WTC11 (cell line): ENCODE results near the gene MAP3K5. TPM values are rescaled to one million over a fixed set of nuclear protein-coding genes. Genes with fewer than 3 reads are reported as not detected.

Source experiments
- ATAC-seq: fragments of 200-7000 bp; cut with Tn5 transposase; 2 replicates; pipeline ENCODE4 v1.10.0; 2021; ENCODE audit warnings: mild to moderate bottlenecking, moderate library complexity
- CTCF ChIA-PET: fragments of 300-600 bp; sonication (Branson Sonifier 250); formaldehyde crosslinking; loops from one replicate; lab custom pipeline; 2021; ENCODE audit warnings: antibody characterized with exemption; lab: Charles Lee
- POLR2A ChIA-PET: fragments of 350-600 bp; sonication (Branson Sonifier 250); formaldehyde crosslinking; loops from one replicate; lab custom pipeline; 2021; ENCODE audit warnings: antibody characterized with exemption; lab: Charles Lee
- DNase-seq: peaks from one replicate; pipeline ENCODE4 v3.0.0; 2021; ENCODE audit warnings: low spot score
- H3K27ac Mint-ChIP-seq: 2 replicates; pipeline ENCODE4 v1.8.0; 2021; ENCODE audit warnings: mixed read lengths
- H3K27me3 Mint-ChIP-seq: 2 replicates; pipeline ENCODE4 v1.8.0; 2021; ENCODE audit warnings: low read depth, mild to moderate bottlenecking, moderate library complexity, mixed read lengths
- H3K36me3 Mint-ChIP-seq: 2 replicates; pipeline ENCODE4 v1.8.0; 2021; ENCODE audit warnings: mixed read lengths
- H3K4me1 Mint-ChIP-seq: 2 replicates; pipeline ENCODE4 v1.8.0; 2022; ENCODE audit warnings: mixed read lengths
- H3K4me3 Mint-ChIP-seq: 2 replicates; pipeline ENCODE4 v1.8.0; 2021; ENCODE audit warnings: mild to moderate bottlenecking, moderate library complexity, mixed read lengths
- H3K9me3 Mint-ChIP-seq: 2 replicates; pipeline ENCODE4 v1.8.0; 2021; ENCODE audit warnings: mixed read lengths
- ARID4B ChIP-seq: sonication (generic); formaldehyde crosslinking; IDR thresholded peaks from 2 replicates; pipeline ENCODE4 v1.8.0; 2023; ENCODE audit warnings: missing genetic modification reagents, mild to moderate bottlenecking, borderline replicate concordance
- E2F5 ChIP-seq: sonication (generic); formaldehyde crosslinking; IDR thresholded peaks from 2 replicates; pipeline ENCODE4 v1.8.1; 2022; ENCODE audit warnings: mild to moderate bottlenecking, moderate library complexity, missing genetic modification reagents
- ELF4 ChIP-seq: sonication (generic); formaldehyde crosslinking; IDR thresholded peaks from 2 replicates; pipeline ENCODE4 v1.8.1; 2022; ENCODE audit warnings: low read depth, mild to moderate bottlenecking, moderate library complexity, missing genetic modification reagents
- ESRRA ChIP-seq: sonication (generic); formaldehyde crosslinking; IDR thresholded peaks from 2 replicates; pipeline ENCODE4 v1.8.1; 2022; ENCODE audit warnings: mild to moderate bottlenecking, missing genetic modification reagents, borderline replicate concordance
- FOXJ3 ChIP-seq: sonication (generic); formaldehyde crosslinking; IDR thresholded peaks from 2 replicates; pipeline ENCODE4 v1.9.0; 2021; ENCODE audit warnings: missing genetic modification reagents, mild to moderate bottlenecking, borderline replicate concordance
- HMGA2 ChIP-seq: fragments of 250-450 bp; sonication (Bioruptor Pico); IDR thresholded peaks from 2 replicates; pipeline ENCODE4 v1.4.0; 2021; ENCODE audit warnings: mild to moderate bottlenecking, moderate library complexity
- HMGXB4 ChIP-seq: sonication (generic); formaldehyde crosslinking; IDR thresholded peaks from 2 replicates; pipeline ENCODE4 v1.8.1; 2023; ENCODE audit warnings: mild to moderate bottlenecking, moderate library complexity, missing genetic modification reagents
- IRF2 ChIP-seq: sonication (generic); formaldehyde crosslinking; IDR thresholded peaks from 2 replicates; pipeline ENCODE4 v1.8.0; 2022; ENCODE audit warnings: low read depth, missing genetic modification reagents, borderline replicate concordance
- JUN ChIP-seq: sonication (generic); formaldehyde crosslinking; IDR thresholded peaks from 2 replicates; pipeline ENCODE4 v1.8.0; 2023; ENCODE audit warnings: mild to moderate bottlenecking, missing genetic modification reagents
- MAX ChIP-seq: sonication (generic); formaldehyde crosslinking; IDR thresholded peaks from 2 replicates; pipeline ENCODE4 v1.8.0; 2022; ENCODE audit warnings: mild to moderate bottlenecking, missing genetic modification reagents
- NR2C2 ChIP-seq: sonication (generic); formaldehyde crosslinking; IDR thresholded peaks from 2 replicates; pipeline ENCODE4 v1.8.0; 2022; ENCODE audit warnings: mild to moderate bottlenecking, missing genetic modification reagents
- OVOL2 ChIP-seq: fragments of 250-450 bp; sonication (Bioruptor Pico); IDR thresholded peaks from 2 replicates; pipeline ENCODE4 v1.9.0; 2021; ENCODE audit warnings: mild to moderate bottlenecking, borderline replicate concordance
- SP1 ChIP-seq: sonication (generic); formaldehyde crosslinking; conservative IDR thresholded peaks from 2 replicates; pipeline ENCODE4 v1.8.1; 2022; ENCODE audit warnings: missing genetic modification reagents
- TCF7 ChIP-seq: sonication (generic); formaldehyde crosslinking; IDR thresholded peaks from 2 replicates; pipeline ENCODE4 v1.8.0; 2022; ENCODE audit warnings: mild to moderate bottlenecking, low read depth, missing genetic modification reagents, moderate library complexity
- TP53 ChIP-seq: sonication (generic); formaldehyde crosslinking; IDR thresholded peaks from 2 replicates; pipeline ENCODE4 v1.8.1; 2023; ENCODE audit warnings: mild to moderate bottlenecking, missing genetic modification reagents
- ZNF263 ChIP-seq: sonication (generic); formaldehyde crosslinking; IDR thresholded peaks from 2 replicates; pipeline ENCODE4 v1.8.1; 2022; ENCODE audit warnings: low read depth, mild to moderate bottlenecking, moderate library complexity, missing genetic modification reagents
- ZNF317 ChIP-seq: sonication (generic); formaldehyde crosslinking; IDR thresholded peaks from 2 replicates; pipeline ENCODE4 v1.8.1; 2023; ENCODE audit warnings: low read depth, mild to moderate bottlenecking, moderate library complexity, missing genetic modification reagents, borderline replicate concordance
- total RNA-seq: library from RNA; stranded (reverse); gene quantifications from 3 replicates; pipeline ENCODE4 v1.2.3, GENCODE V29; 2021
- TF ChIP-seq, protein P1 (sequence below): sonication (generic); formaldehyde crosslinking; IDR thresholded peaks from 2 replicates; pipeline ENCODE4 v1.8.1; 2023; ENCODE audit warnings: mild to moderate bottlenecking, missing genetic modification reagents
- TF ChIP-seq, protein P2 (sequence below): fragments of 250-450 bp; sonication (Bioruptor Pico); IDR thresholded peaks from 2 replicates; pipeline ENCODE4 v2.1.2; 2022; ENCODE audit warnings: mild to moderate bottlenecking, moderate library complexity

MAP3K5 gene
- total RNA-seq, 1 experiment from 2014 or later, result 1.6 TPM

DNA sequence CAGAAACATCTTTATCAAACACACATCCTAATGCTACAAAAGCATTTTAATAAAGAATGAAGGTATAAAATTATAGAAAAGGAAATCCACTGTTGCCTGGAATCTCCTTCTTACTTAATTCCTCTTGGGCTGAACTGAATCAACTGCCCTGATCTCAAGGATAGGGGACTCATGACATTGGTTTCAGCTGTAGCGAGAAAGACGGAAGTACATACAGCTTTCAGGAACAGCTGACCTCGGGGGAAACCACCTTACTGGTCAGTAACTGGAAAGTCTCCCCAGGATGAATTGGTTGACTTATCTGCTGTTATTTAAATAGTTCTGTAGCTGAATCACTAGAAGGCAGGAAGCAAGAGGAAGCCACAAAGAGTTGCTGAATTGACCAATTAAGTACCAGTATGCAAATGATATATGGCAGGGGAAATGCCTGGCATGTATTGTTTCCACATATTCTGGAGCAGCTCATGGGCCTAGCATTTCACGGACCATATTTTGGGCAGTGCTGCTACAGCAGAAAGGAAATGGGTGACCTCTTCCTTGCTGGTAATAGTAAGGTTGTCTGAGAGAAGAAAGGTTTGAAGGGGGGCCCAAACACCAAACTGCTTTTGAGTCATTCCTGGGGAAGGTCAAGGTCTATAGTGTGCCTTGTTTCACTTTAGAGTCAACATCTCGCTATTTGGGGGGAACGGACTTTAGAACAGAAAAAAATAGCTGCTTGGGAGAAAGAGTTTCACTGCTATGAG is 198.4 kb downstream of the MAP3K5 start:
- CTCF ChIA-PET, result interaction anchor here (0.8 to 1.8 kb wide), 5 partner anchors 15 to 198 kb away, joined by 3 to 6 read pairs (median 3); partner anchors contain the start of genes MAP3K5 and MAP7
- peak; percentile 74 for ATAC-seq
- TF ChIP-seq TCF7 (no peak), ELF4 (CRISPR knock-in tag) (no peak), TP53 (no peak), E2F5 (CRISPR knock-in tag) (no peak), HMGA2 (no peak), IRF2 (CRISPR knock-in tag) (no peak)
- TF ChIP-seq, protein P1, sequence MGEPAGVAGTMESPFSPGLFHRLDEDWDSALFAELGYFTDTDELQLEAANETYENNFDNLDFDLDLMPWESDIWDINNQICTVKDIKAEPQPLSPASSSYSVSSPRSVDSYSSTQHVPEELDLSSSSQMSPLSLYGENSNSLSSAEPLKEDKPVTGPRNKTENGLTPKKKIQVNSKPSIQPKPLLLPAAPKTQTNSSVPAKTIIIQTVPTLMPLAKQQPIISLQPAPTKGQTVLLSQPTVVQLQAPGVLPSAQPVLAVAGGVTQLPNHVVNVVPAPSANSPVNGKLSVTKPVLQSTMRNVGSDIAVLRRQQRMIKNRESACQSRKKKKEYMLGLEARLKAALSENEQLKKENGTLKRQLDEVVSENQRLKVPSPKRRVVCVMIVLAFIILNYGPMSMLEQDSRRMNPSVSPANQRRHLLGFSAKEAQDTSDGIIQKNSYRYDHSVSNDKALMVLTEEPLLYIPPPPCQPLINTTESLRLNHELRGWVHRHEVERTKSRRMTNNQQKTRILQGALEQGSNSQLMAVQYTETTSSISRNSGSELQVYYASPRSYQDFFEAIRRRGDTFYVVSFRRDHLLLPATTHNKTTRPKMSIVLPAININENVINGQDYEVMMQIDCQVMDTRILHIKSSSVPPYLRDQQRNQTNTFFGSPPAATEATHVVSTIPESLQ (CRISPR knock-in tag), result no peak
- TF ChIP-seq, all 79 proteins: peak for 0
- peaks cover 15% of the 10 kb centered on the region for H3K9me3 Mint-ChIP-seq
- H3K4me1 Mint-ChIP-seq, result peaks cover 53% of the 10 kb centered on the region
- peak overlapping the region; percentile 54 for H3K27ac Mint-ChIP-seq
- DNase-seq, result no peak
- H3K36me3 Mint-ChIP-seq, result peaks cover 22% of the 10 kb centered on the region
- POLR2A ChIA-PET, result no interaction called here
- peaks cover 4% of the 10 kb centered on the region; the same call in 1 of the 2 replicates for H3K27me3 Mint-ChIP-seq
- no peak overlapping the region for H3K4me3 Mint-ChIP-seq

GRCh38 chr6:136592930-136593673 is 199.2 kb downstream of the MAP3K5 start:
- no peak overlapping the region for H3K27ac Mint-ChIP-seq
- peaks cover 4% of the 10 kb centered on the region; the same call in 1 of the 2 replicates for H3K27me3 Mint-ChIP-seq
- peaks cover 22% of the 10 kb centered on the region for H3K36me3 Mint-ChIP-seq
- H3K4me3 Mint-ChIP-seq, result no peak overlapping the region
- POLR2A ChIA-PET, result no interaction called here
- ATAC-seq (no peak), DNase-seq (no peak)
- H3K9me3 Mint-ChIP-seq, result peaks cover 15% of the 10 kb centered on the region
- CTCF ChIA-PET, result interaction anchor here (0.8 to 1.8 kb wide), 4 partner anchors 15 to 199 kb away, joined by 3 to 6 read pairs (median 4); partner anchors contain the start of genes MAP3K5 and MAP7
- H3K4me1 Mint-ChIP-seq, result peaks cover 59% of the 10 kb centered on the region
- TF ChIP-seq ZNF317 (CRISPR knock-in tag) (no peak), JUN (CRISPR knock-in tag) (no peak), SP1 (CRISPR knock-in tag) (no peak), ESRRA (no peak), MAX (CRISPR knock-in tag) (no peak), ARID4B (CRISPR knock-in tag) (no peak), NR2C2 (CRISPR knock-in tag) (no peak), HMGXB4 (CRISPR knock-in tag) (no peak), OVOL2 (CRISPR knock-in tag) (no peak), ZNF263 (CRISPR knock-in tag) (no peak), FOXJ3 (CRISPR knock-in tag) (no peak)
- TF ChIP-seq, protein P2, sequence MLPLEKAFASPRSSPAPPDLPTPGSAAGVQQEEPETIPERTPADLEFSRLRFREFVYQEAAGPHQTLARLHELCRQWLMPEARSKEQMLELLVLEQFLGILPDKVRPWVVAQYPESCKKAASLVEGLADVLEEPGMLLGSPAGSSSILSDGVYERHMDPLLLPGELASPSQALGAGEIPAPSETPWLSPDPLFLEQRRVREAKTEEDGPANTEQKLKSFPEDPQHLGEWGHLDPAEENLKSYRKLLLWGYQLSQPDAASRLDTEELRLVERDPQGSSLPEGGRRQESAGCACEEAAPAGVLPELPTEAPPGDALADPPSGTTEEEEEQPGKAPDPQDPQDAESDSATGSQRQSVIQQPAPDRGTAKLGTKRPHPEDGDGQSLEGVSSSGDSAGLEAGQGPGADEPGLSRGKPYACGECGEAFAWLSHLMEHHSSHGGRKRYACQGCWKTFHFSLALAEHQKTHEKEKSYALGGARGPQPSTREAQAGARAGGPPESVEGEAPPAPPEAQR (CRISPR knock-in tag), result no peak
